ENCODE measurements around the gene IFT88.

- TF ChIP-seq CTCF (tag by site-specific recombination; IDR thresholded peaks at IDR 0.05) (no peak), ZNF174 (tag by site-specific recombination; IDR thresholded peaks at IDR 0.05) (no peak), ZSCAN18 (tag by site-specific recombination; IDR thresholded peaks at IDR 0.05) (no peak), ZNF785 (tag by site-specific recombination; IDR thresholded peaks at IDR 0.05) (no peak), ZNF580 (tag by site-specific recombination; IDR thresholded peaks at IDR 0.05) (no peak), ZNF184 (tag by site-specific recombination; IDR thresholded peaks at IDR 0.05) (no peak), ZNF138 (tag by site-specific recombination; IDR thresholded peaks at IDR 0.05; ENCODE audit: borderline replicate concordance) (no peak), ZNF112 (tag by site-specific recombination; IDR thresholded peaks at IDR 0.05) (no peak)
Observed at GRCh38 chr13:20592606-20593005, 25.6 kb downstream of the IFT88 start.
